Tibial nerve (tissue), 4 donors: ENCODE data around the gene ASB13. TPM values are rescaled to one million over a fixed set of nuclear protein-coding genes. Genes with fewer than 3 reads are reported as not detected.

ENCODE experiments used
- DNase-seq, 2 donors: peaks; one replicate each; pipeline ENCODE4 v3.0.0-alpha.2; 2019; ENCODE audit warnings: low spot score in 2 of 2
- H3K27ac ChIP-seq, 4 donors: fragments of 200-600 bp; sonication (generic) in 3 of 4; one replicate each; pipeline ENCODE4 v1.5.1; 2017 to 2019; ENCODE audit warnings: mild to moderate bottlenecking in 1 of 4
- H3K27me3 ChIP-seq, 2 donors: fragments of 200-600 bp; sonication (generic) in 1 of 2; one replicate each; pipeline versions ENCODE4 v1.5.1 to v1.6.0; 2017 to 2019
- H3K36me3 ChIP-seq, 3 donors: fragments of 200-600 bp; sonication (generic); one replicate each; pipeline ENCODE4 v1.5.1; 2018 to 2019
- H3K4me1 ChIP-seq, 4 donors: fragments of 200-600 bp; sonication (generic) in 3 of 4; one replicate each; pipeline ENCODE4 v1.5.1; 2017 to 2019
- H3K4me3 ChIP-seq, 4 donors: fragments of 200-600 bp; sonication (generic) in 3 of 4; one replicate each; pipeline ENCODE4 v1.5.1; 2017 to 2019; ENCODE audit warnings: mild to moderate bottlenecking in 1 of 4, moderate library complexity in 1 of 4
- H3K9me3 ChIP-seq, 4 donors: fragments of 200-600 bp; sonication (generic) in 3 of 4; one replicate each; pipeline ENCODE4 v1.5.1; 2017 to 2019
- CTCF ChIP-seq, 5 experiments: fragments of 200-600 bp in 3 of 5; fragments of 450-650 bp in 2 of 5; sonication (generic) in 3 of 5; IDR thresholded peaks; one replicate each; pipeline ENCODE4 v1.5.1; 2016 to 2019; ENCODE audit warnings: antibody characterized with exemption in 5 of 5, mild to moderate bottlenecking in 3 of 5, moderate library complexity in 2 of 5
- EP300 ChIP-seq, 2 donors: sonication (generic); formaldehyde crosslinking; IDR thresholded peaks; one replicate each; pipeline ENCODE4 v1.6.1; 2017; ENCODE audit warnings: antibody characterized with exemption in 2 of 2, mild to moderate bottlenecking in 1 of 2
- POLR2A ChIP-seq, 2 donors: fragments of 450-650 bp; IDR thresholded peaks; one replicate each; pipeline ENCODE4 v1.6.1; 2017; ENCODE audit warnings: antibody characterized with exemption in 2 of 2, mild to moderate bottlenecking in 2 of 2, moderate library complexity in 2 of 2
- WGBS, 2 donors: methylation state at CpG; one replicate each; pipeline ENCODE4 v1.1.5; 2018; 5-methylcytosine and 5-hydroxymethylcytosine counted together
- total RNA-seq, 4 donors: library from RNA; depleted of rRNA; stranded (reverse); fragments of >200 nt; gene quantifications; one replicate each; pipeline ENCODE4 v1.1.0, GENCODE V29; 2016

ASB13 gene
- total RNA-seq, 4 donors from 2014 or later: 18.3 to 39.2 (median 32.3) TPM

DNA sequence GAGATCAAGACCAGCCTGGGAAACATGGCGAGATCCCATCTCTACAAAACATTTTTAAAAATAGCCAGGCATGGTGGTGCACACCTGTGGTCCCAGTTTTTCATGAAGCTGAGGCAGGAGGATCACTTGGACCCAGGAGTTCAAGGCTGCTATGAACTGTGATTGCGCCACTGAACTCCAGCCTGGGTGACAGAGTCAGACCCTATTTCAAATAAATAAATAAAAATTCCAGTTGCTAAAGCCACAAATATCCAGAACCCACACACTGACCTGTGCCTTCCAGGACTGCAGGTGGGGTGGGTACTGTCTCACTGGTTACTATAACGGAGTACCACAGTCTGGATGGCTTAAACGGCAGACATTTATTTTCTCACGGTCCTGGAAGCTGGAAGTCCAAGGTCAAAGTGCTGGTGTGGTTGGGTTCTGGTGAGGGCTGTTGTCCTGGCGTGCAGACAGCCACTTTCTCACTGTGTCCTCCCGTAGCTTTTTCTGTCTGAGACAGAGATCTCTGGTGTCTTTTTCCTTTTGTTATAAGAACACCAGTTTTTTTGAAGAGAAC, 38.8 kb downstream of the ASB13 start:
- TF ChIP-seq POLR2A (IDR thresholded peaks at IDR 0.05): no peak
- no peak for TF ChIP-seq CTCF (IDR thresholded peaks at IDR 0.05)
- no peak for TF ChIP-seq EP300 (IDR thresholded peaks at IDR 0.05)
- H3K27ac ChIP-seq: peak overlapping the region in 2 of 4 donors; percentile 76 to 80
- WGBS, 2 donors: 82% methylated on average over 7 of the region's 7 CpGs
- H3K36me3 ChIP-seq: no peaks in the 10 kb centered on the region
- no peak for DNase-seq
- H3K4me1 ChIP-seq: peaks cover 0 to 37% (median 14%) of the 10 kb centered on the region in 4 donors
- no peaks in the 10 kb centered on the region for H3K27me3 ChIP-seq
- H3K9me3 ChIP-seq: no peaks in the 10 kb centered on the region
- no peak overlapping the region for H3K4me3 ChIP-seq

DNA sequence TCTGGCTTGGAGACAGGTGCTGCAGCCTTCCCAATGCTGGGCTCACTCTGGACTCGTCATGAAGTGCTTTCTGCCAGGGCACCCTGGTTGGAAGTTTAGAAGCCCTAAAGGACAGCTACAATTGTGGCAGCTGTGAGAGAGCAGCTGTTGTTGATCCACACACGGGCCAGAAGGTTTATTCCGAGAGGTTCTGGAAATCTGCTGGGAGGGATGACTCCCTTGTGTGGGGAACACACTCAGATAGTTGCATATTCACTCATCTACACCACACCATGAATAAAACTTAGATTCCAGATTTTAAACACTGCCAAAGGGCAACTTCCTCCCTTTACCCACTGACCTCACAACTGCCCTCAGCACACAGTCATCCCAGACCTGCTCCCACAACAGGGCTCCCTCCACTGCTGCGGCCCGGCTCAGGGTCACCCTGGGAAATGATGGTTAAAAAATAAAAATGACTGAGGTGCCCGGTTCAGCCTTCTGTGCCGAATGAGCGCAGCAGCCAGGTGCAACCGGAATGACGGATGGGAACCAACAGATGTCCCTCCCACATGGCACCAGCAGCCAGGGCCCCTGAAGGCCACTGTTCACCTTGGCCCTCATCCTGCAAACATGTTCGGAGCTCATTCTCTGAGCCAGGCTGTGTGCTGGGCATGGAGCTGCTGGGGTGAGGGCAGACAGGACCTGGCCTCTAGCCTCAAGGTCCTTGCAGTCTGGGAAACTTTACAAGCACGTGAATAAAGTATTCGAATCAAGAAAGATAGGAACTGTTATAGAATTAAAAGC, 40.2 kb downstream of the ASB13 start:
- Histone ChIP-seq H3K36me3 (no peaks in the 10 kb centered on the region), H3K9me3 (no peaks in the 10 kb centered on the region), H3K27me3 (no peaks in the 10 kb centered on the region), H3K4me3 (no peak overlapping the region), H3K4me1 (peaks cover 0 to 29% (median 11%) of the 10 kb centered on the region in 4 donors), H3K27ac (no peak overlapping the region)
- TF ChIP-seq EP300 (IDR thresholded peaks at IDR 0.05): no peak
- no peak for TF ChIP-seq POLR2A (IDR thresholded peaks at IDR 0.05)
- no peak for TF ChIP-seq CTCF (IDR thresholded peaks at IDR 0.05)
- WGBS, 2 donors: 72 to 84% methylated on average over 13 of the region's 13 CpGs
- DNase-seq: no peak

GRCh38 chr10:5624701-5625100, 41.7 kb downstream of the ASB13 start:
- DNase-seq: no peak
- Histone ChIP-seq H3K9me3 (no peaks in the 10 kb centered on the region), H3K27ac (no peak overlapping the region), H3K36me3 (no peaks in the 10 kb centered on the region), H3K4me3 (no peak overlapping the region), H3K4me1 (peaks cover 0 to 31% (median 11%) of the 10 kb centered on the region in 4 donors), H3K27me3 (no peaks in the 10 kb centered on the region)
- TF ChIP-seq EP300 (IDR thresholded peaks at IDR 0.05): no peak
- no peak for TF ChIP-seq CTCF (IDR thresholded peaks at IDR 0.05)
- TF ChIP-seq POLR2A (IDR thresholded peaks at IDR 0.05): no peak
- 87 to 94% methylated on average over 22 to 24 of the region's 24 CpGs for WGBS, 2 donors

DNA sequence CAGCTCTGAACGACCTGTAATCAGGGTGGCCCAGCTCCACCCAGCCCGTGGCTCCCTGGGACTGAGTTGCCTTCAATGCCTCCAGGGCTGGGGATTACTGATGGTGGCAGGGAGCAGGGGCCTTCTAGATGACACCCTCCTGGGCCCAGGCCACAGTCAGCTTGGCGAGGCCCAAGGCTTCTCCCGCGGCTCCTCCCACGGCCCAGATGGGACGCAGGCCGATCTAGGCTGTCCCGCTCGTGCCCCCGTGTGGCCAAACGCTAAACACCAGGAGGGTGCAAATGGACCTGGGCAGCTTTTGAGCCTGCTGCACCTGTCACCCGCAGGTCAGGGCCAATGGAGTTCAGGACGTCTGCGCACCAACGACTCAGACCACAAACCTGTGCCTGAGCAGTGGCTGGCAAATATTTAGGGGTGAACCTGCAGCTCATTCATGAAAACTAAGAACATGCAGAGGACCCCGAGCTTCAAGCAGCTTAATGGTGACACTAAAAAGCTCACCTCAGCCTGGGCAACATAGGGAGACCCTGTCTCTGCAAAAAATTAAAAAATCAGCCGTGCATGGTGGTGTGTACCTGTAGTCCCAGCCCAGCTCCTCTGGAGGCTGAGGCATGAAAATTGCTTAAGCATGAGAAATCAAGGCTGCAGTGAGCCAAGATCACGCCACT, 43.2 kb downstream of the ASB13 start:
- peak; percentile 74 to 86 for DNase-seq
- Histone ChIP-seq H3K36me3 (no peaks in the 10 kb centered on the region), H3K9me3 (no peaks in the 10 kb centered on the region), H3K27me3 (no peaks in the 10 kb centered on the region), H3K4me3 (no peak overlapping the region), H3K4me1 (peaks cover 0 to 34% (median 15%) of the 10 kb centered on the region in 4 donors), H3K27ac (peak overlapping the region in 3 of 4 donors; percentile 40 to 65 (median 54))
- 14 to 16% methylated on average over 18 to 19 of the region's 19 CpGs for WGBS, 2 donors
- TF ChIP-seq POLR2A (IDR thresholded peaks at IDR 0.05) (no peak), CTCF (IDR thresholded peaks at IDR 0.05) (peak; percentile 83 to 95 (median 87)), EP300 (IDR thresholded peaks at IDR 0.05) (peak in 1 of 2 donors; percentile 36)
